Sigmoid colon (tissue), 4 donors: Measurements from ENCODE around the gene OR51A2.

Experiments
- CTCF ChIP-seq, 4 experiments: fragments of 450-650 bp in 3 of 4; fragments of 200-600 bp in 1 of 4; IDR thresholded peaks; one replicate each; pipeline ENCODE4 v1.5.1; 2016 to 2019; ENCODE audit warnings: antibody characterized with exemption in 4 of 4, mild to moderate bottlenecking in 3 of 4, moderate library complexity in 2 of 4
- EP300 ChIP-seq, 4 donors: sonication (generic); formaldehyde crosslinking; IDR thresholded peaks; one replicate each; pipeline ENCODE4 v1.6.1; 2017; ENCODE audit warnings: antibody characterized with exemption in 4 of 4
- POLR2AphosphoS5 ChIP-seq, 4 donors: sonication (generic); formaldehyde crosslinking; IDR thresholded peaks; one replicate each; pipeline ENCODE4 v1.6.1; 2017; ENCODE audit warnings: antibody characterized with exemption in 4 of 4

GRCh38 chr11:4926608-4927007 lies 28.9 kb downstream of the OR51A2 start:
- TF ChIP-seq POLR2AphosphoS5 (IDR thresholded peaks at IDR 0.05) (no peak), EP300 (IDR thresholded peaks at IDR 0.05) (no peak), CTCF (IDR thresholded peaks at IDR 0.05) (no peak)
